Upper lobe of right lung (tissue), 1 donor: Measurements from ENCODE around the gene F3. TPM values are rescaled to one million over a fixed set of nuclear protein-coding genes. Genes with fewer than 3 reads are reported as not detected.
"Not testable (repeated sequence)": the region's sequence is repeated elsewhere in the genome, so short reads cannot be mapped to it uniquely, and the experiment has no call there.

ENCODE experiments used
- ATAC-seq: fragments of 200-7000 bp; cut with Tn5 transposase; one replicate; pipeline ENCODE4 v1.9.1; 2020; ENCODE audit warnings: mild to moderate bottlenecking, moderate library complexity
- DNase-seq: peaks from one replicate; pipeline ENCODE4 v3.0.0-alpha.2; 2020
- H3K27ac ChIP-seq: fragments of 200-600 bp; one replicate; pipeline ENCODE4 v1.8.0; 2022
- H3K27me3 ChIP-seq: fragments of 200-600 bp; one replicate; pipeline ENCODE4 v1.8.0; 2022; ENCODE audit warnings: mild to moderate bottlenecking
- H3K36me3 ChIP-seq: fragments of 200-600 bp; one replicate; pipeline ENCODE4 v1.8.0; 2022
- H3K4me1 ChIP-seq: fragments of 200-600 bp; one replicate; pipeline ENCODE4 v1.8.0; 2022
- H3K4me3 ChIP-seq: fragments of 200-600 bp; one replicate; pipeline ENCODE4 v1.8.0; 2022; ENCODE audit warnings: mild to moderate bottlenecking
- H3K9me3 ChIP-seq: fragments of 200-600 bp; one replicate; pipeline ENCODE4 v1.8.0; 2022
- CTCF ChIP-seq: fragments of 200-600 bp; IDR thresholded peaks from one replicate; pipeline ENCODE4 v1.8.0; 2022; ENCODE audit warnings: antibody characterized with exemption
- intact Hi-C: fragments of 100-400 bp; cut with DNase I; formaldehyde crosslinking; loops from one replicate; pipeline ENCODE4 v1.11.0; 2022
- total RNA-seq: library from RNA; stranded (reverse); fragmentation: NEBNext Ultra II Directional; extraction: Animal tissue kit (Norgen Biotek cat#: 25700); gene quantifications from one replicate; pipeline ENCODE4 v1.2.1, GENCODE V29; 2021
- donor health status: DM: no; HTN: yes; CAD: no; lungs with severe emphysema.

Gene F3
- total RNA-seq, 1 donor from 2014 or later: 113 TPM

- Histone ChIP-seq H3K4me3 (no peak overlapping the region), H3K4me1 (no peaks in the 10 kb centered on the region), H3K27me3 (no peaks in the 10 kb centered on the region), H3K27ac (no peak overlapping the region), H3K36me3 (no peaks in the 10 kb centered on the region), H3K9me3 (no peaks in the 10 kb centered on the region)
- ATAC-seq (peak; percentile 76), DNase-seq (no peak)
- intact Hi-C loops: no loop called here
- no peak for TF ChIP-seq CTCF
Measured at GRCh38 chr1:94579876-94580294, 38.3 kb upstream of the F3 start.

DNA sequence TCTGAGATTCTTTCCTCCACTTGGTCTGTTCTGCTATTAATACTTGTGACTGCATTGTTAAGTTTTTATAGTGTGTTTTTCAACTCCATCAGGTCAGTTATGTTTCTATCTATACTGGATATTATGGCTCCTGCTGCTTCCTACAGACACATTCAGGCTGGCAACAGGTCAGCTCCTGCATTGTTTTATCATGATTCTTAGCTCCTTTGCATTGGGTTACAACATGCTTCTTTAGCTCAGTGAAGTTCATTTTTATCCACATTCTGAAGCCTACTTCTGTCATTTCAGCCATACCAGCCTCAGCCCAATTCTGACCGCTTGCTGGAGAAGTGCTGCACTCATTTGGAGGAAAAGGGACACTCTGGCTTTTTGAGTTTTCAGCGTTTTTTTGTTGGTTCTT, 37.3 kb upstream of the F3 start:
- no peaks in the 10 kb centered on the region for H3K27me3 ChIP-seq
- H3K4me1 ChIP-seq: no peaks in the 10 kb centered on the region
- DNase-seq (no peak), ATAC-seq (no peak)
- H3K9me3 ChIP-seq: no peaks in the 10 kb centered on the region
- intact Hi-C loops: no loop called here
- no peak overlapping the region for H3K4me3 ChIP-seq
- no peaks in the 10 kb centered on the region for H3K36me3 ChIP-seq
- no peak overlapping the region for H3K27ac ChIP-seq
- TF ChIP-seq CTCF: no peak

DNA sequence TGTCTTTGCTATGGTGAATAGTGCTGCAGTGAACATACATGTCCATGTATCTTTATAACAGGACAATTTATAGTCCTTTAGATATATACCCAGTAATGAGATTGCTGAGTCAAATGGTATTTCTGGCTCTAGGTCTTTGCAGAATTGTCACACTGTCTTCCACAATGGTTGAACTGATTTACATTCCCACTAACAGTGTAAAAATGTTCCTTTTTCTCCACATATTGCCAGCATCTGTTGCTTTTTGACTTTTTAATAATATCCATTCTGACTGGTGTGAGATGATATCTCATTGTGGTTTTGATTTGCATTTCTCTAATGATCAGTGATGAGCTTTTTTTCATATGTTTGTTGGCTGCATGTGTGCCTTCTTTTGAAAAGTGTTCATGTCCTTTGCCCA, 32.4 kb upstream of the F3 start:
- DNase-seq, H3K4me1 ChIP-seq, H3K36me3 ChIP-seq, intact Hi-C loops, H3K27ac ChIP-seq, H3K9me3 ChIP-seq, H3K4me3 ChIP-seq, ATAC-seq, H3K27me3 ChIP-seq: not testable (repeated sequence)

DNA sequence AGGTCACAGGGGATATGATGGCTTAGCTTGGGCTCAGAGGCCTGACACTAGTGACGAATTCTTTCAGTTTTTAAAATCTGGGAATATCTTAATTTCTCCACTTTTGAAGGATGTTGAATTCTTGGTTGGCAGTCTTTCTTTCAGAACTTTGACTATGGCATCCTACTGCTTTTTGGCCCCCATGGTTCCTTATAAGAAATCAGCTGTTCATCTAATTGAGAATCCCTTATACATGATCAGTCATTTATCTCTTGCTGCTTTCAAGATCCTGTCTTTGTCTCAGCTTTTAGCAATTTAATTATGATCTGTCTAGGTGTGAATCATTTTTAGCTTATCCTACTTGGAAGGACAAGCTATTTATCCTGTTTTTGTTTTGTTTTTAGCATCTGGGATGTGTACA, 31.2 kb upstream of the F3 start:
- no peak for ATAC-seq
- H3K36me3 ChIP-seq: no peaks in the 10 kb centered on the region
- no peak for TF ChIP-seq CTCF
- no peak overlapping the region for H3K27ac ChIP-seq
- H3K4me3 ChIP-seq: no peak overlapping the region
- H3K27me3 ChIP-seq: no peaks in the 10 kb centered on the region
- intact Hi-C loops: no loop called here
- H3K4me1 ChIP-seq: no peaks in the 10 kb centered on the region
- DNase-seq: no peak
- no peaks in the 10 kb centered on the region for H3K9me3 ChIP-seq

DNA sequence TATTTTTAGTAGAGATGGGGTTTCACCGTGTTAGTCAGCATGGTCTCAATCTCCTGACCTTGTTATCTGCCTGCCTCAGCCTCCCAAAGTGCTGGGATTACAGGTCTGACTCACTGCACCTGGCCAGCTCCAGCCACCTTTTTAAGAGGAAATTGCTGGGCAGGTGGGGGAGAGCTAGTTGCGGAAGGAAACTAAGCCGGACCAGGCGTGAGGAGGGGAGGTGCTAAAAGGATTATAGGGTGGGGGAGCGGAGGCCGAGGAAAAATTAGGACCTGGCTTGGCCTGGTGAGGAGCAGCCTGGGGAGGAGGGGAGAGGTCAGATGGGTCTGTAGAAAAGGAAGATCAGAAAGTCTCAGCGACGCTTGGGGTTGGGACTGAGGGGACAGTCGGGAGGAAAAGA, 29.4 kb upstream of the F3 start:
- H3K9me3 ChIP-seq, intact Hi-C loops, H3K4me1 ChIP-seq, H3K27me3 ChIP-seq, H3K27ac ChIP-seq, DNase-seq, ATAC-seq, H3K36me3 ChIP-seq, H3K4me3 ChIP-seq: not testable (repeated sequence)

GRCh38 chr1:94568806-94569205, 27.2 kb upstream of the F3 start:
- ATAC-seq, DNase-seq, H3K27ac ChIP-seq, H3K36me3 ChIP-seq, H3K4me1 ChIP-seq, intact Hi-C loops, H3K4me3 ChIP-seq, H3K27me3 ChIP-seq, H3K9me3 ChIP-seq: not testable (repeated sequence)

DNA sequence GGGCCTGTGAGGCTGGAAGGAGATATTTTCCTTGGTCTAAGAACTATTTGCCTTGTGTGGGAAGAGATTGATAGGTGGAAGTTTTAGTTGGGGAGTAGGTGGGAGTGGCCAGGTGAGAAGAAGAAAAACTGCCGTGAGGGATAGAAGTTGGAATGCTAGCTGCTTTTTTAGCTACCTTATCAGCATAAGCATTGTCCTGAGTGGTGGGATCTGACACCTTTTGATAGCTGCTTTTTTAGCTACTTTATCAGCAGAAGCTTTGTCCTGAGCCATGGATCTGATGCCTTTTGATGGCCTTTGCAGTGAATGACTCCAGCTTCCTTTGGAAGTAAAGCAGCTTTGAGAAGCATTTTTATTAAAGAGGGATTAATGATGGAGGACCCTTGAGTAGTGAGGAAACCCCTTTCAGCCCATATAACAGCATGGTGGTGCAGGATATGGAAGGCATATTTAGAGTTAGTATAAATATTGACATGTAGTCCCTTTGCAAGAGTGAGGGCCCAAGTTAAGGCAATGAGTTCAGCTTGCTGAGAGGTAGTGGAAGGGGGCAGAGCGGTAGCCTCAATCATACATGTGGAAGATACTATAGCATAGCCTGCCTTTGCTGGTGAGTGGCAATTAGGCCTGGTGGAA, 26.5 kb upstream of the F3 start:
- H3K27ac ChIP-seq, H3K9me3 ChIP-seq, H3K36me3 ChIP-seq, DNase-seq, H3K27me3 ChIP-seq, intact Hi-C loops, ATAC-seq, H3K4me1 ChIP-seq, H3K4me3 ChIP-seq: not testable (repeated sequence)

DNA sequence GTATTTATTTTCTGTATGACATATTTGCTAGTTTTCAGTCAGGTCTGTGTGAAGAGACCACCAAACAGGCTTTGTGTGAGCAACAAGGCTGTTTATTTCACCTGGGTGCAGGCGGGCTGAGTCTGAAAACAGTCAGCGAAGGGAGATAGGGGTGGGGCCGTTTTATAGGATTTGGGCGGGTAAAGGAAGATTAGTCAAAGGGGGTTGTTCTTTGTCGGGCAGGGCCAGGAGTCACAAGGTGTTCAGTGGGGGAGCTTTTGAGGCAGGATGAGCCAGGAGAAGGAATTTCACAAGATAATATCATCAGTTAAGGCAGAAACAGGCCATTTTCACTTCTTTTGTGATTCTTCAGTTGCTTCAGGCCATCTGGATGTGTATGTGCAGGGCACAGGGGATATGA, 24.9 kb upstream of the F3 start:
- H3K27me3 ChIP-seq, intact Hi-C loops, H3K4me1 ChIP-seq, H3K9me3 ChIP-seq, H3K36me3 ChIP-seq, ATAC-seq, H3K27ac ChIP-seq, H3K4me3 ChIP-seq, DNase-seq: not testable (repeated sequence)
